ENCODE results near the gene PLCD3.

The PLCD3 gene

GRCh38 chr17:45156242-45156641, 23.9 kb upstream of the PLCD3 start:
- TF ChIP-seq CTCF (IDR thresholded peaks at IDR 0.05; ENCODE audit: poor library complexity, severe bottlenecking), result no peak
- Histone ChIP-seq H3K36me3 (ENCODE audit: low read depth) (peaks cover 10% of the 10 kb centered on the region), H3K4me3 (ENCODE audit: severe bottlenecking) (no peak overlapping the region), H3K27me3 (ENCODE audit: insufficient read depth, poor library complexity, severe bottlenecking) (no peaks in the 10 kb centered on the region), H3K27ac (ENCODE audit: poor library complexity, severe bottlenecking) (no peak overlapping the region), H3K9me3 (ENCODE audit: severe bottlenecking) (no peaks in the 10 kb centered on the region), H3K4me1 (ENCODE audit: insufficient read depth, poor library complexity, severe bottlenecking) (peaks cover 23% of the 10 kb centered on the region)
- DNase-seq (ENCODE audit: low spot score), result no peak
- ATAC-seq (ENCODE audit: low read depth), result no peak

GRCh38 chr17:45155483-45155882, 23.2 kb upstream of the PLCD3 start:
- Histone ChIP-seq H3K36me3 (ENCODE audit: low read depth) (peaks cover 10% of the 10 kb centered on the region), H3K27ac (ENCODE audit: poor library complexity, severe bottlenecking) (peak overlapping the region; percentile 20), H3K4me1 (ENCODE audit: insufficient read depth, poor library complexity, severe bottlenecking) (peaks cover 24% of the 10 kb centered on the region), H3K4me3 (ENCODE audit: severe bottlenecking) (no peak overlapping the region), H3K9me3 (ENCODE audit: severe bottlenecking) (no peaks in the 10 kb centered on the region), H3K27me3 (ENCODE audit: insufficient read depth, poor library complexity, severe bottlenecking) (no peaks in the 10 kb centered on the region)
- TF ChIP-seq CTCF (IDR thresholded peaks at IDR 0.05; ENCODE audit: poor library complexity, severe bottlenecking), result no peak
- ATAC-seq (ENCODE audit: low read depth) (no peak), DNase-seq (ENCODE audit: low spot score) (no peak)

- peaks cover 22% of the 10 kb centered on the region for H3K4me1 ChIP-seq (ENCODE audit: insufficient read depth, poor library complexity, severe bottlenecking)
- no peak for TF ChIP-seq CTCF (IDR thresholded peaks at IDR 0.05; ENCODE audit: poor library complexity, severe bottlenecking)
- peaks cover 10% of the 10 kb centered on the region for H3K36me3 ChIP-seq (ENCODE audit: low read depth)
- no peaks in the 10 kb centered on the region for H3K27me3 ChIP-seq (ENCODE audit: insufficient read depth, poor library complexity, severe bottlenecking)
- peak overlapping the region; percentile 20 for H3K27ac ChIP-seq (ENCODE audit: poor library complexity, severe bottlenecking)
- no peak overlapping the region for H3K4me3 ChIP-seq (ENCODE audit: severe bottlenecking)
- no peaks in the 10 kb centered on the region for H3K9me3 ChIP-seq (ENCODE audit: severe bottlenecking)
- DNase-seq (ENCODE audit: low spot score) (no peak), ATAC-seq (ENCODE audit: low read depth) (no peak; the same call in 2 of the 3 replicates)
Measured at GRCh38 chr17:45155029-45155428, 22.7 kb upstream of the PLCD3 start.

- peak overlapping the region; percentile 55 for H3K4me3 ChIP-seq (ENCODE audit: severe bottlenecking)
- H3K36me3 ChIP-seq (ENCODE audit: low read depth), result peaks cover 6% of the 10 kb centered on the region; the same call in 1 of the 2 replicates
- ATAC-seq (ENCODE audit: low read depth) (no peak), DNase-seq (ENCODE audit: low spot score) (no peak)
- H3K4me1 ChIP-seq (ENCODE audit: insufficient read depth, poor library complexity, severe bottlenecking), result peaks cover 12% of the 10 kb centered on the region
- no peaks in the 10 kb centered on the region for H3K9me3 ChIP-seq (ENCODE audit: severe bottlenecking)
- no peak for TF ChIP-seq CTCF (IDR thresholded peaks at IDR 0.05; ENCODE audit: poor library complexity, severe bottlenecking)
- peak overlapping the region; percentile 80 for H3K27ac ChIP-seq (ENCODE audit: poor library complexity, severe bottlenecking)
- H3K27me3 ChIP-seq (ENCODE audit: insufficient read depth, poor library complexity, severe bottlenecking), result no peaks in the 10 kb centered on the region
Measured at GRCh38 chr17:45150911-45151809, 18.8 kb upstream of the PLCD3 start.

All from RWPE2 (cell line).